GOT3 (cell line): Measurements from ENCODE around the gene MCMBP.
"Not testable (repeated sequence)": the region's sequence is repeated elsewhere in the genome, so short reads cannot be mapped to it uniquely, and the experiment has no call there.

Experiments used
- DNase-seq: peaks from one replicate; lab custom pipeline; 2025; ENCODE audit warnings: mixed read lengths; lab: John Stamatoyannopoulos, UW

The MCMBP gene

DNA sequence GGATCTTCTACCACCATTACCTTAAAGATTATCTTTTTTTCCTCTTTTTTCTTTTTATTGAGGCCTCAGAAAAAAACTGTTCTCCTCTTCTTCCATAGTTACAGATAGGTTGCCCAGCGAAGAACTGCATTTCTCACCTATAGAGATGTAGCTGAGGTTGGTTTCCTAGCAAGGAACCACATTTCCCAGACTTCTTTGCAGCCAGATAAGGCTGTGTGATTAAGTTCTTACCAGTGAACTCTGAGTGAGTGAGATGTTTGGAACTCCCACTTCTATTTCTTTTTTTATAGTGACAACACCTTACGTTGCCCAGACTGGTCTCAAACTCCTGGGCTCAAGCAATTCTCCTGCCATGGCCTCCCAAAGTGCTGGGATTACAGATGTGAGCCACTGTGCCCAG is 5.9 kb upstream of the MCMBP start:
- no peak for DNase-seq

- peak; percentile 41 for DNase-seq
Observed at GRCh38 chr10:119872860-119873681, 428 bp upstream of the MCMBP start.

- DNase-seq: no peak
Observed at GRCh38 chr10:119871881-119872609, 598 bp downstream of the MCMBP start.

GRCh38 chr10:119869398-119869797 is 3.2 kb downstream of the MCMBP start:
- DNase-seq: not testable (repeated sequence)

DNA sequence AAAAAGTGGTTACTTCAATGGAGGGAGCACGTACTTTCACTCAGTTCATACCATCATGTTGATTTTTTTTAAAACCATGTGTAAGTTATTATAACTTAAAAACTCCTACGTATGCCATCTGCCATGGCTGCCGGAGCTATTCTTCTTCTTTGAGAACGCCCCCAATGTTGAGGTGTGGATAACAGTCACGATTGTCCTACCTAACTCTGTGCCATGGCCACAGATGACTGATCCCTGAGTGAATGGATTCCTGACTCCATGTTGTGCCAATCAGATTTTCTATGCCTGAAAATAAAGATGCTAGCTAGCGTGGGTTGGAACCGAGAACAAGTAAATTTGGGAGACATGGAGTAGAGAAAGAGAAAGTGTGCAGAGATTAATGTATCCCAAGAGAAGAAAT is 5.3 kb downstream of the MCMBP start:
- DNase-seq: no peak

DNA sequence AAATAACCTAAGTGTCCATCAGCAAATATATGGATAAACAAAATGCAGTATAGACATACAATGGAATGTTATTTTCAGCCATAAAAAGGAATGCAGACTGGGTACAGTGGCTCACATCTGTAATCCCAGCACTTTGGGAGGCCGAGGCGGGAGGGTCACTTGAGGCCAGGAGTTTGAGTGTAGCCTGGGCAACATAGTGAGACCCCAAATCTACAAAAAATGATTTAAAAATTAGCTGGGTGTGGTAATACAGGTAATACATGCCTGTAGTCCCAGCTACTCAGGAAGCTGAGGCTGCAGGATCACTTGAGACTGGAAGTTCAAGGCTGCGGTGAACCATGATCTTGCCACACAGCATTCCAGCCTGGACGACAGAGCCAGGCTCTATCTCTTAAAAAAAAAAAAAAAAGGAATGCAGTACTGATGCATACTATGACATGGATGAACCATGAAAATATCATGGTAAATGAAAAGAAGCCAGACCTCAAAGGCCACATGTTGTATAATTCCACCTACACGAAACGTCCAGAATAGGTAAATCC is 6.9 kb downstream of the MCMBP start:
- DNase-seq: no peak

- DNase-seq: no peak
Observed at GRCh38 chr10:119863951-119864565, 8.6 kb downstream of the MCMBP start.

- DNase-seq: no peak
Observed at GRCh38 chr10:119862524-119862923, 10.1 kb downstream of the MCMBP start.

- DNase-seq: no peak
Observed at GRCh38 chr10:119860866-119861607, 11.6 kb downstream of the MCMBP start.

- no peak for DNase-seq
Observed at GRCh38 chr10:119859420-119860258, 13.0 kb downstream of the MCMBP start.

- no peak for DNase-seq
Observed at GRCh38 chr10:119858063-119858462, 14.6 kb downstream of the MCMBP start.

- no peak for DNase-seq
Observed at GRCh38 chr10:119853574-119853973, 19.1 kb downstream of the MCMBP start.

DNA sequence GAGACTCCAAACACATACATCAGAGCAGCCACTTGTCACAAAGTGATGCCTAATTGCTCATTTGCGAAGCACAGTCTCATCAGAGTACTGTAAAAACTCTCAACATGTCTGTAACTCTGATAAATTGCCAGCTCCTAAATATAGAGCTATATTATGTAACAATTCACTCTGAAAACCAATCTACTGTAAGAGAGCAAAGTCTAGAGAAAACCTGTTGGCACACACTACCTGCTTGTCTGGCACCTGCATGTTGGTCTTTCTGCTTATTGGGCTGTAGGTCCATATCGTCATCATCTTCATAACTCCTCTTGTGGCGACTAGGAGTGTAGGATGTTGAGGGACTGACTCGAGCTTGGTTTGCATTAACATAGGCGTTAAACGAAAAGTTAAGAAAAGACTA is 19.8 kb downstream of the MCMBP start:
- DNase-seq: no peak

DNA sequence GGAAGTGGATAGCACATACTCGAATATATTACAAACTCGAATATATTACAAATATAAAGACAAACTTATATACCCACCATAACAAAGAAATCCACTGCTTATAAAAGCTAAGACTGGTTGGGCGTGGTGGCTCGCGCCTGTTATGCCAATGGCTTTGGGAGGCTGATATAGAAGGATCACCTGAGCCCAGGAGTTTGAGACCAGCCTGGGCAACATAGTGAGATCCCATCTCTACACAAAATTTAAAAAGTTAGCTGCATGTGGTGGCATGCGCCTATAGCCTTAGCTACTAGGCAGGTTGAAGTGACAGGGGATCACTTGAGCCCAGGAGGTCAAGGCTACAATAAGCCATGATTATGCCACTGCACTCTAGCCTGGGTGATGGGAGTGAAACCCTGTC is 20.4 kb downstream of the MCMBP start:
- DNase-seq: no peak

DNA sequence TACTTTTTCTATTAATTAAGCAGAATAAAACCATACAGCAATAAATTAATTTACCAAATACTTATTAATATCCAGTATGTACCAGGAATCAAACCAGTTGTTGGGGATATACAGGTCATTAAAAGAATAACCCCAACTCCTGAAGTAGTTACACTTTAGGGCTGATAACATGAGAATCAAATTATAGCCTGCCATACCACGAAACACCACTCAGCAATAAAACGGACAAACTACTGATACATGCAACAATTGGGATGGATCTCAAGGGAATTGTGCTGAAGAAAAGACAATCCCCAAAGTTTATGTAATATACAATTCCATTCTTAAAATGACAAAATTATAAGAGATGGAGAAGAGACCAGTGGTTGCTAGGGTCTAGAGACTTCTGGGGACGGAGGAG is 22.7 kb downstream of the MCMBP start:
- DNase-seq: no peak

GRCh38 chr10:119849031-119849789 is 23.4 kb downstream of the MCMBP start:
- DNase-seq: no peak

- DNase-seq: no peak
Observed at GRCh38 chr10:119845656-119846055, 27.0 kb downstream of the MCMBP start.

DNA sequence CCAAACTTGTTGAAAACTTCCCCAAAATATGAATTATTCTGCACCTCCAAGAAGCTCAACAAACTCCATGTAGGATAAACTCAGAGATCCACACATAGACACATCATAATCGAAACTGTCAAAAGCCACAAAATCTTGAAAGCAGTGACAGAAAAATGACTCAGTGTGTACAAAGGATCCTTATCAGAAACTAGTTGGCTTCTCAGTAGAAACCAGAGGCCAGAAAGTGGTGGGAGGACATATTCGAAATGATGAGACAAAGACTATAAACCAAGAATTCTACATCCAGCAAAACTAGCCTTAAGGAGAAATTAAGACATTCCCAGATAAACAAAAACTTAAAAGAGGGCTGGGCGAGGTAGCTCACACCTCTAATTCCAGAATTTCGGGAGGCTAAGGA is 38.5 kb downstream of the MCMBP start:
- no peak for DNase-seq

DNA sequence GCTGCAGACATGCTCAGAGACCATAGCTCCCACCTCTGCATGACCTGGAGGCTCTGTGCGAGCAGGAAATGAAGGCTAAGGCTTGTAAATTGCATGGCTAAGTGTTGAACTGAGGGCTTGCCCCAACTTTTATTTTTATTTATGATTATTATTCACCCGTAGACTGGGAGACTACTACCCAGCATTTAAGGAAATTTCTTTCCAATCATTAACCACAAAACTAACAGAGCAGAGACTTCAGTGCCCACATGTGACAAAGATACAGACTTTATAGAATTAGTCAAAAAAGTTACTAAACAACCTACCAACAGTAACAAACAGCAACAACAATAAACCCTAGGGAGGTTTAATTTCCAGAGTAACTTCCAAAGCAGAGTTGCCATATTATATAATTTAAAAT is 39.7 kb downstream of the MCMBP start:
- DNase-seq: no peak

DNA sequence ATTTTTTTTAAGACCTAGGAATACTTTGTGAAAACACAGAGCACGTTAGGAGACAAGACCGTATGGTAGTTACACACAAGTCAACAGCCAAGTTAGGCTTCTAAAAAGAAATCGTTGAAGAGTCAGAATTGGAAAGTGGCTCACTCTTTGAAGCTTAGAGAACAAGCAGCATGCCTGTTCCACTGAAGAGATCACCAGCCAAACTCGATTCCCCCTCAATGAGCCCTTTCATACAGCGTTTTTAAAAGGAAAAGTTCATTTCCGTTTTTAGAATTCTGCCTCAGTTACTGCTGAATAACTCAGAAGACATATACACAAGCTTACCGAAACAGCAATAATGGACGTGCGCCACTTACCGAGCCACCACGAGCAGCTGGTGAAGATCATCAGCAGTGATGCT is 41.0 kb downstream of the MCMBP start:
- no peak for DNase-seq
